HG02870 (cell line): ENCODE data around the gene C6orf52.
A peak's percentile ranks its signal among the peaks of the same experiment; 100 is the strongest.
"Not testable (repeated sequence)": the region's sequence is repeated elsewhere in the genome, so short reads cannot be mapped to it uniquely, and the experiment has no call there.

Source experiments
- ATAC-seq: cut with Tn5 transposase; IDR thresholded peaks from one replicate; pipeline ENCODE4 v1.9.1; 2021; ENCODE audit warnings: mild to moderate bottlenecking, moderate library complexity; ENCODE audit not compliant: unreplicated experiment

Gene C6orf52

GRCh38 chr6:10694302-10695085 lies at the start of gene C6orf52, which contains the start of gene PAK1IP1:
C6orf52 (minus strand) TSS chr6:10694616; CDS start chr6:10687550, 7,066 bp downstream.
PAK1IP1 (plus strand) TSS chr6:10694972; CDS start chr6:10694986, 14 bp downstream.
- peak; percentile 99 for ATAC-seq

GRCh38 chr6:10743515-10743914 lies 49.1 kb upstream of the C6orf52 start:
- ATAC-seq: no peak

GRCh38 chr6:10742251-10742650 lies 47.8 kb upstream of the C6orf52 start:
- ATAC-seq: no peak

- ATAC-seq: not testable (repeated sequence)
These were observed 47.2 kb upstream of the C6orf52 start for GRCh38 chr6:10741643-10742042.

- ATAC-seq: no peak
These were observed 45.6 kb upstream of the C6orf52 start for GRCh38 chr6:10740061-10740460.

GRCh38 chr6:10736731-10737130 lies 42.3 kb upstream of the C6orf52 start:
- ATAC-seq: no peak

GRCh38 chr6:10733863-10734262 lies 39.4 kb upstream of the C6orf52 start:
- no peak for ATAC-seq

GRCh38 chr6:10733151-10733715 lies 38.8 kb upstream of the C6orf52 start:
- ATAC-seq: no peak

- ATAC-seq: no peak
These were observed 35.8 kb upstream of the C6orf52 start for GRCh38 chr6:10730254-10730653.

- ATAC-seq: no peak
These were observed 31.3 kb upstream of the C6orf52 start for GRCh38 chr6:10725716-10726115.

- ATAC-seq: no peak
These were observed 30.6 kb upstream of the C6orf52 start for GRCh38 chr6:10725044-10725443.

GRCh38 chr6:10723567-10723881 lies 29.1 kb upstream of the C6orf52 start:
- ATAC-seq: no peak

- peak; percentile 99 for ATAC-seq
These were observed 28.6 kb upstream of the C6orf52 start, which contains the start of gene TMEM14C for GRCh38 chr6:10722820-10723566. TMEM14C (plus strand) TSS chr6:10723070; CDS start chr6:10724614, 1,544 bp downstream.

GRCh38 chr6:10722570-10722819 lies 28.1 kb upstream of the C6orf52 start:
- ATAC-seq: no peak

- ATAC-seq: no peak
These were observed 27.6 kb upstream of the C6orf52 start for GRCh38 chr6:10721850-10722569.

GRCh38 chr6:10720960-10721849 lies 26.8 kb upstream of the C6orf52 start:
- ATAC-seq: not testable (repeated sequence)

GRCh38 chr6:10720265-10720959 lies 26.0 kb upstream of the C6orf52 start:
- no peak for ATAC-seq

- ATAC-seq: no peak
These were observed 25.5 kb upstream of the C6orf52 start for GRCh38 chr6:10719964-10720264.

GRCh38 chr6:10719296-10719963 lies 25.0 kb upstream of the C6orf52 start:
- no peak for ATAC-seq
